ENCODE measurements around the gene GHRL.

GHRL gene

DNA sequence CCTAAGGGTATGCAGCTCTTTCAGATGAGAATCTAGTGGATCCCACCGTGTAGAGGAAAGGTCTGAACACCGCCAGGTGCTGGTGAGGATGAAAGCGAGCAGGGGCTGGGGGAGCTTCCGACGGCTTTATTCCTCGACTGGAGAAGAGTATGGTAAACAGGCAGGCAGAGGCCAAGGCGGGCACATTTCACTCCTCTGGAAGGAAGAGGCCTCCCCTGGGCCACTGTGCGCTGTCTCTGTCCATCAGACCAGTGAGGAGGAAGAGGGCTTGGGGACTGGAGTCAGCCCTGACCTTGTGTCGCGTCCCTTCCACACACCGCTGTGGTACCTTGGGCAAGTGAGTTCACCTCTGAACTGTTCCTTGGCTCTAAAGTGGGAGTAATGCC is 4.2 kb downstream of the GHRL start:
- TF ChIP-seq, protein P1, sequence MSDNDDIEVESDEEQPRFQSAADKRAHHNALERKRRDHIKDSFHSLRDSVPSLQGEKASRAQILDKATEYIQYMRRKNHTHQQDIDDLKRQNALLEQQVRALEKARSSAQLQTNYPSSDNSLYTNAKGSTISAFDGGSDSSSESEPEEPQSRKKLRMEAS (IDR thresholded peaks at IDR 0.05; ENCODE audit: low read depth, low read length), result no peak
- DNase-seq (ENCODE audit: low read depth), result no peak
- no peak overlapping the region for H3K4me3 ChIP-seq (ENCODE audit: low read depth, low read length)

DNA sequence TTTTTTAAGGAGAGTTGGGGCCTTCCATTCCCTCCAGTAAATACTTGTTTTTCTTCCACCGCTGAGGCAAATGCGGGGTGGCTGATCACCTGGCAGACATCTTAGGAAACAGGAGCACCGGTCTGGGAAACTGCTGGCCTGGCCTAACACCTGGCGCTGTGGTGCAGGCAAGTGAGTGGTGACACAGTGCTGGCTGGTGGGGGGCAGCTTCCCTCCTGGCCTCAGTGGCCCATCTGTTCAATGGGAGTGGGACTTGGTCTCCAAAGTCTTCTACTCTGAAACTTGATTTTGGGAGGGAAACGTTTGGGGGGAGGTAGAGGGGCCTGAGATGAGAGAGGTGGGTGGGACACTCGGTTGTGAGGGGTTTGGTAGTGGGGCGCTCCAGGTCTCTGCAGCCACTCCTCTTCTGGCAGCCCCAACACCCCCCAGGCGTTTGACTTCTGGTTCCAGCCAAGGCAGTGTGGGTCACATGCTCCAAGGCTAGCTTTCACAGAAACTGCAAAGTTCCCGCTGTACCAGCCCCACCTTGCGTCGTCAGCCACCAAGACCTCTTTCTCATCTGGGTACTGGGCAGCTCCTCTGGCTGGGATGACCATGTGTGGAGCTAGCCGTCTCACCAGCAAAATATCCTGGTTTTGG is 4.7 kb downstream of the GHRL start:
- no peak for TF ChIP-seq POLR2A (IDR thresholded peaks at IDR 0.05; ENCODE audit: extremely low read depth, insufficient read length)
- TF ChIP-seq, protein P2, sequence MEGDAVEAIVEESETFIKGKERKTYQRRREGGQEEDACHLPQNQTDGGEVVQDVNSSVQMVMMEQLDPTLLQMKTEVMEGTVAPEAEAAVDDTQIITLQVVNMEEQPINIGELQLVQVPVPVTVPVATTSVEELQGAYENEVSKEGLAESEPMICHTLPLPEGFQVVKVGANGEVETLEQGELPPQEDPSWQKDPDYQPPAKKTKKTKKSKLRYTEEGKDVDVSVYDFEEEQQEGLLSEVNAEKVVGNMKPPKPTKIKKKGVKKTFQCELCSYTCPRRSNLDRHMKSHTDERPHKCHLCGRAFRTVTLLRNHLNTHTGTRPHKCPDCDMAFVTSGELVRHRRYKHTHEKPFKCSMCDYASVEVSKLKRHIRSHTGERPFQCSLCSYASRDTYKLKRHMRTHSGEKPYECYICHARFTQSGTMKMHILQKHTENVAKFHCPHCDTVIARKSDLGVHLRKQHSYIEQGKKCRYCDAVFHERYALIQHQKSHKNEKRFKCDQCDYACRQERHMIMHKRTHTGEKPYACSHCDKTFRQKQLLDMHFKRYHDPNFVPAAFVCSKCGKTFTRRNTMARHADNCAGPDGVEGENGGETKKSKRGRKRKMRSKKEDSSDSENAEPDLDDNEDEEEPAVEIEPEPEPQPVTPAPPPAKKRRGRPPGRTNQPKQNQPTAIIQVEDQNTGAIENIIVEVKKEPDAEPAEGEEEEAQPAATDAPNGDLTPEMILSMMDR (IDR thresholded peaks at IDR 0.05; ENCODE audit: low read depth, low read length), result no peak
- no peak for TF ChIP-seq MYC (IDR thresholded peaks at IDR 0.05; ENCODE audit: low read depth, low read length)
- TF ChIP-seq, protein P1 (IDR thresholded peaks at IDR 0.05; ENCODE audit: low read depth, low read length), result no peak
- H3K4me3 ChIP-seq (ENCODE audit: low read depth, low read length), result no peak overlapping the region
- no peak for DNase-seq (ENCODE audit: low read depth)

DNA sequence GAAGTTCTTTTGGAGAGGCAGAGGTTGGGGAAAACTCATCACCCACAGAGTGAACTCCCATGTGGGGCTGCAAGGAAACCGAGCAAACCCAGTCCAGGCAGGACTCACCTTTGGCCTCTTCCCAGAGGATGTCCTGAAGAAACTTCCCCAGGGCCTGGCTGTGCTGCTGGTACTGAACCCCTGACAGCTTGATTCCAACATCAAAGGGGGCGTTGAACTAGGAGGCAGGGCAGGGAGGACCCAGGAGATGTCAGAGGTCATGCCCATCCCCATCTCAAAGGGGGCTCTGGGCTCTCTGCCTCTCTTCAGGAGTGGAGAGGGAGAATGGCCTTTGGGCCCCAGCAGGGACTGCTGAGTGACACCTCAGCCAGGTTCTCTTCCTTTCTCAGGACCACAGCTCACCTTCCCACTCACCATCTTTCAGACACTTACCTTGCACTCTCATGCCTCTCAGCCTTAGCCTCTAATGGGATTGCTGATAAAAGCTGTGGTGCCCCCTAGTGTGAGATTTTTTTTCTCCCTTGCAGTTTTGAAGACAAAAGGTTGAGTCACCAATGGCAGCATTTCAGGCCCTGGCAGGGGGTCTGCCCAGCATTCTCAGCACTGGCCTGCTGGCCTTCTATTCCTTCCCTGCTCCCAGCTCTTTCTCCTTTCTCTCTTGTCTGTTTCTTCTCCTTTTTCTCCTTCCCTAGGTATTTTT is 6.0 kb downstream of the GHRL start:
- no peak overlapping the region for H3K4me3 ChIP-seq (ENCODE audit: low read depth, low read length)
- TF ChIP-seq, protein P2 (IDR thresholded peaks at IDR 0.05; ENCODE audit: low read depth, low read length), result no peak
- no peak for TF ChIP-seq POLR2A (IDR thresholded peaks at IDR 0.05; ENCODE audit: extremely low read depth, insufficient read length)
- TF ChIP-seq MYC (IDR thresholded peaks at IDR 0.05; ENCODE audit: low read depth, low read length), result no peak
- TF ChIP-seq, protein P1 (IDR thresholded peaks at IDR 0.05; ENCODE audit: low read depth, low read length), result no peak
- DNase-seq (ENCODE audit: low read depth), result no peak

DNA sequence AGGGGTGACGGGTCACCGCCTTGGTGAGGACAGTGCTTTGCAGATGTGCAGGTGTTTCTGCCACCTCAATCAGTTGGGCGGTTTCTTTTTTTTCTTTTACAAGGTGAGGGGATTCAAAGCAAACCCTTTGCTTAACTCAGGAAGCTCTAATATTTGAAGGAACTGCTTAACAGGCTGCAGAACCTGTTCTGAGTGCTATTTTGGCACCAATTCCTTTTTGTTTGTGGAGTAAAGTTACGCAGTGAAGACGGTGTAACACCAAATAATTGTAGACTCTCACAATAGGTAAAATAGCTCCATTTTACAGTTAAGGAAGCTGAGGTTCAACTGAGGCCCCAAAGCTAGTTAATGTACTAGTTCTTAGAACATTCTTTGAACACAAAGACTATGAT is 6.6 kb downstream of the GHRL start:
- H3K4me3 ChIP-seq (ENCODE audit: low read depth, low read length), result no peak overlapping the region
- TF ChIP-seq, protein P2 (IDR thresholded peaks at IDR 0.05; ENCODE audit: low read depth, low read length), result no peak
- TF ChIP-seq POLR2A (IDR thresholded peaks at IDR 0.05; ENCODE audit: extremely low read depth, insufficient read length) (no peak), MYC (IDR thresholded peaks at IDR 0.05; ENCODE audit: low read depth, low read length) (no peak)
- TF ChIP-seq, protein P1 (IDR thresholded peaks at IDR 0.05; ENCODE audit: low read depth, low read length), result no peak
- DNase-seq (ENCODE audit: low read depth), result no peak

DNA sequence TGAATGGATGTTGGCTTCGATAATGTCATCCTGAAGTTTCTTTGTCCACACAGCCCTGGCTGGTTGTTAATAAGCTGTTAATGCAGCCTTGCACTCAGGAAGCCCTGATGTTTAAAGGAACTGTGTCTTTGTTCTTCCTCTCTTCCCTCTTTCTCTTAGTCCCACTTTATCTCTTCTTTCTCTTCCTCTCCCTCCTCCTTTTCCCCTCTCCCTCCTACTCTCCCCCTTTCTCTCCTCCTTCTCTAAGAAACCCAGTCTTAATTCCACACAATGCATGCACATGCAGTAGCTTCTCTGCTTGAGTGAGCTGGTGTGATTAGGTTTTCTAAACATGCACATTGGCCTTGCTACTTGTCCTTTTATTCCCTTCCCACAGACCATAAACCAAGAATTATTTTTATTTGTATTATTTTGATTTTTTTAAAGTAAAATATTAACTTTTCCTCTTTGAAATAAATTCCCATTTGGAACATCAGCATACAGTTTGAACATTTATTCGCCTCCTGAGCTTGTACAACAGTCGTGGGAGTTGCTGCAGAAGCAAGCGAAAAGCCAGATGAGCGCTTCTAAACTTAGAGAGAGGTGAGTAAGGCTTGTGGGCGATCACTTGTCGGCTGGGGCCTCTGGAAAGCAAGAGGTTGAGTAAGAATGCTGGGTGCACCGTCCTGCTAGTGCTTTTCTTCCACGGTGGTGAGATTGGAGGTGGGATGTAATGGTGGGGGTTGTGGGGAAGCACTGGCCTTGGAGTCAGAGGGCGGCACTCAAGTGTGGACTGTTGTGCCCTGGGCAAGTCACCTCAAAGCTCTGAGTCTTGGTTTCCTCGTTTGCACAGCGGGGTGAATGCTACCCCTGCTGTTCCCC is 7.2 kb downstream of the GHRL start:
- peak; percentile 70 for DNase-seq (ENCODE audit: low read depth)
- H3K4me3 ChIP-seq (ENCODE audit: low read depth, low read length), result no peak overlapping the region
- TF ChIP-seq, protein P1 (IDR thresholded peaks at IDR 0.05; ENCODE audit: low read depth, low read length), result no peak
- TF ChIP-seq, protein P2 (IDR thresholded peaks at IDR 0.05; ENCODE audit: low read depth, low read length), result no peak
- TF ChIP-seq POLR2A (IDR thresholded peaks at IDR 0.05; ENCODE audit: extremely low read depth, insufficient read length) (no peak), MYC (IDR thresholded peaks at IDR 0.05; ENCODE audit: low read depth, low read length) (no peak)

All from NB4 (cell line).